HEK293T (cell line): Measurements from ENCODE around the gene CYP27B1.

Source experiments
- CTCF ChIA-PET: fragments of 350-600 bp; formaldehyde crosslinking; extraction: SDS; loops from one replicate; lab custom pipeline; 2021; ENCODE audit warnings: antibody characterized with exemption, inconsistent platforms; lab: Yijun Ruan, JAX
- POLR2A ChIA-PET: fragments of 350-600 bp; formaldehyde crosslinking; extraction: SDS; loops from one replicate; lab custom pipeline; 2020; ENCODE audit warnings: antibody characterized with exemption, inconsistent platforms; lab: Yijun Ruan, JAX
- DNase-seq: peaks from one replicate; pipeline ENCODE4 v3.0.0; 2012; ENCODE audit warnings: mixed read lengths; ENCODE audit errors: extremely low spot score
- ARNT ChIP-seq: fragments of 450-650 bp; IDR thresholded peaks from 2 replicates; pipeline ENCODE4 v1.6.1; 2017; ENCODE audit warnings: mild to moderate bottlenecking
- BHLHE40 ChIP-seq: fragments of 450-650 bp; IDR thresholded peaks from 2 replicates; pipeline ENCODE4 v1.6.1; 2016; ENCODE audit warnings: mild to moderate bottlenecking, moderate library complexity, borderline replicate concordance
- CTBP1 ChIP-seq: fragments of 450-650 bp; IDR thresholded peaks from 2 replicates; pipeline ENCODE4 v1.6.1; 2016; ENCODE audit warnings: borderline replicate concordance
- ELF4 ChIP-seq: fragments of 450-650 bp; IDR thresholded peaks from 2 replicates; pipeline ENCODE4 v1.6.1; 2017; ENCODE audit warnings: antibody characterized with exemption
- FOXA1 ChIP-seq: fragments of 450-650 bp; IDR thresholded peaks from 2 replicates; pipeline ENCODE4 v1.6.1; 2016; ENCODE audit warnings: mild to moderate bottlenecking
- FOXK2 ChIP-seq: fragments of 450-650 bp; IDR thresholded peaks from 2 replicates; pipeline ENCODE4 v1.6.1; 2016; ENCODE audit warnings: mild to moderate bottlenecking
- FOXM1 ChIP-seq: fragments of 450-650 bp; IDR thresholded peaks from 2 replicates; pipeline ENCODE4 v1.6.1; 2017; ENCODE audit warnings: mild to moderate bottlenecking, borderline replicate concordance
- HDGF ChIP-seq: fragments of 450-650 bp; IDR thresholded peaks from 2 replicates; pipeline ENCODE4 v1.6.1; 2017; ENCODE audit warnings: antibody characterized with exemption, borderline replicate concordance
- L3MBTL2 ChIP-seq: fragments of 450-650 bp; conservative IDR thresholded peaks from 2 replicates; pipeline ENCODE4 v1.6.1; 2016; ENCODE audit warnings: mild to moderate bottlenecking
- LEF1 ChIP-seq: fragments of 450-650 bp; IDR thresholded peaks from 2 replicates; pipeline ENCODE4 v1.6.1; 2017; ENCODE audit warnings: mild to moderate bottlenecking, borderline replicate concordance
- NFRKB ChIP-seq: fragments of 450-650 bp; IDR thresholded peaks from 2 replicates; pipeline ENCODE4 v1.6.1; 2016; ENCODE audit warnings: mild to moderate bottlenecking, moderate library complexity
- SP1 ChIP-seq: fragments of 450-650 bp; IDR thresholded peaks from 2 replicates; pipeline ENCODE4 v1.6.1; 2017
- SUZ12 ChIP-seq: fragments of 450-650 bp; IDR thresholded peaks from 2 replicates; pipeline ENCODE4 v1.6.1; 2016; ENCODE audit warnings: mild to moderate bottlenecking
- TARDBP ChIP-seq: fragments of 450-650 bp; IDR thresholded peaks from 2 replicates; pipeline ENCODE4 v1.6.1; 2016
- ZNF384 ChIP-seq: fragments of 450-650 bp; IDR thresholded peaks from 2 replicates; pipeline ENCODE4 v1.6.1; 2016
- TF ChIP-seq, protein P1 (sequence below): fragments of 450-650 bp; IDR thresholded peaks from 2 replicates; pipeline ENCODE4 v1.6.1; 2016

Gene CYP27B1

DNA sequence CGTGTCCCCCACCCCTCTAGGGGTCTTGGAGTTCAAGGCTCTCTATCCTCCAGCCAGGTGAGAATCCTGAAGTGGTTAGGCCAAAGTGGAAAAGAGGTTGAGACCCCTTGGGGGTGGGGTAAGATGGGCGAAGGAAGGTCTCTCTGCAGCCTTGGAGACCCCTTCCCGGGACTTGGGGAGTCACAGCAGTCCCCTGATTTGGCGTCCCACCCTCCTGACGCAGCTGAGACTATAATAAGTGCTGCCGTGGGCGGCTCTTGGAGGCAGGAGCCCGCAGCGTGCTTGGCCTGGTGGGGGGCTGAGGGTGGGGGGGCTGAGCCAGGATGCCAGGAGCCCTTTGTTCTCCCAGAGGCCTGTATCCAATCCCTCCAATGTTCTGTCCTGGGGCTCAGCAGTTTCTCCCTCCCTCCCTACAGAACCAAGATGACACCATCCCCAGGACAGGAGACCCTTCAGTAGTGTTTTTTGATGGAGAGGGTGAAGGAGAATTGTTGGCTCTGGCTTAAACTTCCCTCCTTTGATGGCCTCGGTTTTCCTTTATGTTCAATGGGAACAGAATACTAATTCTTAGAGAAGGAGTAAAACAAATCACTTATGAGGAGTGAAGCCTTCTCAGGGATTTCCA is 26.9 kb downstream of the CYP27B1 start:
- ChIA-PET CTCF (no interaction called here), POLR2A (interaction anchor here (1.3 kb wide), 1 partner anchor 14 kb away, joined by 7 read pairs; no protein-coding TSS in a partner anchor)
- no peak for DNase-seq
- TF ChIP-seq CTBP1: no peak
- TF ChIP-seq, protein P1, sequence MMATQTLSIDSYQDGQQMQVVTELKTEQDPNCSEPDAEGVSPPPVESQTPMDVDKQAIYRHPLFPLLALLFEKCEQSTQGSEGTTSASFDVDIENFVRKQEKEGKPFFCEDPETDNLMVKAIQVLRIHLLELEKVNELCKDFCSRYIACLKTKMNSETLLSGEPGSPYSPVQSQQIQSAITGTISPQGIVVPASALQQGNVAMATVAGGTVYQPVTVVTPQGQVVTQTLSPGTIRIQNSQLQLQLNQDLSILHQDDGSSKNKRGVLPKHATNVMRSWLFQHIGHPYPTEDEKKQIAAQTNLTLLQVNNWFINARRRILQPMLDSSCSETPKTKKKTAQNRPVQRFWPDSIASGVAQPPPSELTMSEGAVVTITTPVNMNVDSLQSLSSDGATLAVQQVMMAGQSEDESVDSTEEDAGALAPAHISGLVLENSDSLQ: no peak
- TF ChIP-seq LEF1: no peak
- no peak for TF ChIP-seq NFRKB
- no peak for TF ChIP-seq FOXA1
- no peak for TF ChIP-seq SP1
- no peak for TF ChIP-seq ZNF384
- TF ChIP-seq TARDBP: no peak
- no peak for TF ChIP-seq ARNT
- TF ChIP-seq HDGF: no peak

DNA sequence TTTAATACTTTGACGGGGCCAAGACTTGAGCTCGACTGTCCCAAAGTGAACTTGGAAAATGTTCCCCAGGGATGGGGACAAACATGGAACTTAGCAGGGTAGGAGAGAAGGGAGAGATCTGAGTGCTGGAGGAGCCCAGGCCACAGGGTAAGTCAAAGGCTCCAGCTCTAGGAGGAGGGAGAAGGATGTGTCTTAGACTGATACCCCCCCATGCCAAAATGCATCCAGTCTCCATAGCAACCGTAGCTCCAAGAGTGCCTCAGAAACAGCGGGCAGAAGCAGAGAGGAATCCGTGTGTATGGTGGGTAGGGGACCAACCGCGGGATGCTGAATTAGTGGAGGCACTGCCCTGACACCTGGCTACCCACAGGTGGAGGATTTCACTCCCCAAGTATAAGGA is 27.5 kb downstream of the CYP27B1 start:
- ChIA-PET POLR2A (interaction anchor here (0.7 kb wide), 1 partner anchor 13 kb away, joined by 3 read pairs; no protein-coding TSS in a partner anchor), CTCF (no interaction called here)
- no peak for TF ChIP-seq FOXK2
- no peak for TF ChIP-seq SP1
- no peak for TF ChIP-seq ELF4
- TF ChIP-seq NFRKB: no peak
- TF ChIP-seq SUZ12: no peak
- no peak for TF ChIP-seq ZNF384
- TF ChIP-seq ARNT: no peak
- TF ChIP-seq TARDBP: no peak
- no peak for TF ChIP-seq L3MBTL2
- TF ChIP-seq LEF1: no peak
- TF ChIP-seq, protein P1: no peak
- DNase-seq: no peak

DNA sequence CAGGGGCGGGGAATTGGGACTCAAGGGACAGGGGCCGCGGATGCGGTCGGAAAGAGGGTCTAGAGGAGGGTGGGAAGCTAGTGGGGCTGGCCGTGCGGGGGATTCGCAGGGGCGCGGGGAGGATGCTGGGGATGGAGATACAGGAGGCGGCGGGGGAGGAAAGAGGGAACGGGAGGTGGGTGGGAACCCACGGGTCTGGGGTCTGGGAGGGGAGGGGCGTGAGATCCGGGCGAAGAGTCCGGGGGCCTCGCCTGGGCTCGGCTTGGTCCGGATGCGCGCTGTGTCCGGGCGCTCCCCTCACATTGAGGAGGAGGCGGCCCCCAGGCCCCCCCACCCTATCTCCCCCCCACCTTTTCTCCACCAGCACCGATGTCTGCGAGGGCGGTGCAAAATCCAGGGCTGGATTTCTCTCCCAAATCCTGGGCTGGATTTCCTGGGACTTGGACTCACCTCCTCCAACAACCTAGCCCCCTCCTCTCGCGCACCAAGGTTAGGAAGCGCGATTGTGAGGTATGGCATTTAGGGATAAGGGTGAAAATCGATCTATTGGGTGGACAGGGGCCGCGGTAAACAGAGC is 28.1 kb downstream of the CYP27B1 start, which contains the start of gene AGAP2:
Gene AGAP2 (minus strand): TSS at position 82 of the 577 bp plus-strand sequence. CDS start 496 bp downstream, outside the sequence.
- no peak for TF ChIP-seq TARDBP
- no peak for TF ChIP-seq ZNF384
- TF ChIP-seq SP1: no peak
- TF ChIP-seq ARNT: no peak
- no peak for TF ChIP-seq FOXA1
- no peak for TF ChIP-seq NFRKB
- TF ChIP-seq SUZ12: no peak
- no peak for TF ChIP-seq CTBP1
- no peak for TF ChIP-seq FOXM1
- TF ChIP-seq L3MBTL2: no peak
- TF ChIP-seq FOXK2: no peak
- no peak for TF ChIP-seq LEF1
- no peak for TF ChIP-seq ELF4
- TF ChIP-seq BHLHE40: no peak
- no peak for TF ChIP-seq HDGF
- TF ChIP-seq, protein P1: no peak
- ChIA-PET POLR2A (interaction anchor here (0.7 kb wide), 1 partner anchor 13 kb away, joined by 3 read pairs; no protein-coding TSS in a partner anchor), CTCF (no interaction called here)
- peak; percentile 70 for DNase-seq

DNA sequence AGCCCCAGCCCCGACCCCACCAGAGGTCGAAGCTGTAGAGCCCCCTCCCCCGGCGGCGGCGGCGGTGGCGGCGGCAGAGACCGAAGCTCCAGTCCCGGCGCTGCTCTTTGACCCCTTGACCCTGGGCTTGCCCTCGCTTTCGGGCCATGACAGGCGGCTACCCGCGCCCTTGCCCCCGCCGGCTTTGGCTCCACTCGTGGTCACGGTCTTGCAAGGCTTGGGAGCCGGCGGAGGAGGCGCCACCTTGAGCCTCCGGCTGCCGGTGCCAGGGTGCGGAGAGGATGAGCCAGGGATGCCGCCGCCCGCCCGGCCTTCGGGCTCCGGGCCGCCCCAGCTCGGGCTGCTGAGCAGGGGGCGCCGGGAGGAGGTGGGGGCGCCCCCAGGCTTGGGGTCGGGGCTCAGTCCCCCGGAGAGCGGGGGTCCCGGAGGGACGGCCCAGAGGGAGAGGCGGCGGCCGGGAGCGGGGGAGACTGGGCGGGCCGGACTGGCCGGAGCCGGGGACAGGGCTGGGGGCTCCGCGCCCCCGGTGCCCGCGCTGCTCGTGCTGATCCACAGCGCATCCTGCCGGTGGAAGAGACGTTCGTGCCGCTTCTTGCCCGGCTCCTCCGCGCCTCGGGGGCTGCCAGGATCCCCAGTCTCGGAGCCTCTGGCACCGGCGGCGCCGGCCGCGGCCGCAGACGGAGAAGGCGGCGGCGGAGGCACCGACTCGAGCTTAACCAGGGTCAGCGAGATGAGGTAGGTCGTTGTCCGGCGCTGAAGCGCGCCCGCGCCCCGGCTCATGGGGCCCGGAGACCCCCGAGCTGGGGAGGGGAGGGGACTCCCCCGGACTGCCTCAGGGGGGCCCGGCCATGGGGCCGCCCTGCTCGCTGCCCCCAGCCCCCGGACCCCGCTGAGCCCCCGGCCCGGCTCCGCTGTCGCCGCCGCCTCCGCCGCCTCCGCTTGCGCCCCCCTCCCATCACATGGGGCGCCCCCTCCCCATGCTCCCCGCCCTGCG is 29.1 kb downstream of the CYP27B1 start:
- POLR2A ChIA-PET: interaction anchor here (0.5 to 6.9 kb wide), 6 partner anchors 7 to 654 kb away, joined by 3 to 42 read pairs (median 4); partner anchors contain the start of genes CDK4, EEF1AKMT3, METTL1 and OS9
- CTCF ChIA-PET: interaction anchor here (0.7 to 3.6 kb wide), 2 partner anchors 12 to 139 kb away, joined by 4 to 25 read pairs; no protein-coding TSS in a partner anchor
- TF ChIP-seq, protein P1: no peak
- TF ChIP-seq BHLHE40: no peak
- no peak for TF ChIP-seq L3MBTL2
- no peak for TF ChIP-seq ZNF384
- no peak for TF ChIP-seq ELF4
- no peak for TF ChIP-seq SP1
- TF ChIP-seq FOXK2: no peak
- TF ChIP-seq NFRKB: no peak
- TF ChIP-seq HDGF: no peak
- no peak for TF ChIP-seq ARNT
- TF ChIP-seq FOXM1: no peak
- DNase-seq: no peak
